AG04450 (cell line): ENCODE data around the gene GAL. TPM values are rescaled to one million over a fixed set of nuclear protein-coding genes. Genes with fewer than 3 reads are reported as not detected.

Source experiments
- CTCF ChIA-PET: fragments of 300-600, 350-600 bp; formaldehyde crosslinking; extraction: SDS; loops from one replicate; lab custom pipeline; 2022; ENCODE audit warnings: antibody characterized with exemption, inconsistent platforms; lab: Charles Lee
- POLR2A ChIA-PET: fragments of 350-600 bp; formaldehyde crosslinking; extraction: SDS; loops from one replicate; lab custom pipeline; 2021; ENCODE audit warnings: antibody characterized with exemption, inconsistent platforms; lab: Yijun Ruan, JAX
- DNase-seq: peaks from one replicate; pipeline ENCODE4 v3.0.0-alpha.2; 2011; ENCODE audit warnings: low read depth, low spot score
- H3K27ac ChIP-seq: one replicate; pipeline ENCODE4 v1.5.1; 2012; ENCODE audit warnings: low read depth, low read length, control low read depth
- H3K27me3 ChIP-seq: one replicate; pipeline ENCODE4 v1.6.0; 2012; ENCODE audit warnings: low read length; ENCODE audit not compliant: control insufficient read depth, insufficient read depth
- H3K4me3 ChIP-seq: 2 replicates; pipeline ENCODE4 v1.5.1; 2011; ENCODE audit warnings: mild to moderate bottlenecking, low read depth, low read length, control low read depth
- H3K9me3 ChIP-seq: 2 replicates; pipeline ENCODE4 v1.5.1; 2012; ENCODE audit warnings: low read length; ENCODE audit not compliant: control insufficient read depth, insufficient read depth
- CTCF ChIP-seq: IDR thresholded peaks from 2 replicates; pipeline ENCODE4 v1.5.1; 2011; ENCODE audit warnings: low read depth, low read length, control low read depth, inconsistent platforms
- polyA plus RNA-seq: library from polyadenylated mRNA; depleted of rRNA; stranded (reverse); fragments of >200 nt; gene quantifications from 2 replicates; pipeline ENCODE4 v1.2.3, GENCODE V29; 2011

The GAL gene
- polyA plus RNA-seq, 1 experiment, result 1.9 TPM

DNA sequence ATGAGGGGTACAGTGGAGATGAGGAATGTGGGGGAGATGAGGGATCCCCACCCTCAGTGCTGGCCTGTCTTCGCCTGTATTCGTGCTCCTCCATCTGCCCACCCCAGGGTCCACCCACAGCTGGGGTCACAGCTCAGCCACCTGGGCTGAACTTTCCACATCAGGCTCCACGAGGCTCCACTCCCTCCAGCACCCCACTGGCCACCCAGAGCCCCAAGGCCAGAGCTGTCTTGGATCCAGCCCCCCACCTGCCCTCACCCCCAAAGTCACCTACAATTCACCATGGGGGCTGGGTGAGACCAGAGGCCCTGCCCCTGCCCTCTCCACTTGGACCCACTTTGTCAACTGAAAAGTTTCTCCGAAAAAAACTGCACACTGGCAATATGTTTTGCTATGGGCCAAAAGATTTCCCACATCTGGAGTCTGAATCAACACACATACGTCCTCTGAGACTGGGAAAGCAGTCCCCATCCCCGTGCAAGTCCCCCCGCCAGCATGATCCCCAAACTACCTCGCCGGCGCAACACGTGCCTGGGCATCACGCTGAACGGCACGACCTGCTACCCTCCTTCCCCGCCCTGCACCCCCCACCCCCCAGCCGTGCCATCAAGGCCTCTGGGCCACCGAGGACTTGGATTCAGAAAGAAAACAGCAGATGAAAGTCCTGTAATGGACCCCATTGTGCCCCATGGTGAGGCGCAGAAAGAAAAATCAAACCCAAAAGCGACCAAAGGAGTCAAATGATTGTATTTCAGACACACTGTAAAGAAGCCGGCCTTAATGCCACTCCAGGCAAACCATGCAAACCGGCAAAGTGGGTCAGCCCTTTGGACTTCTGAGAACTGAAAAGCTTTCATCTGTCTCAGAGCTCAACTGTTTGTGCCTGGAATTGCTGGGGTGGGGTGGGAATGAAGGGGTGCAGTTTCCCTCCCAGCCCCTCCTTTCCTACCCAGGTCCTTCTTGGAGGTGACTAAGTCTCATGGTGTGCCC, 16.5 kb upstream of the GAL start:
- peaks cover 30% of the 10 kb centered on the region for H3K27me3 ChIP-seq
- no peak overlapping the region for H3K4me3 ChIP-seq
- ChIA-PET POLR2A (no interaction called here), CTCF (interaction anchor here (0.6 kb wide), 1 partner anchor 1663 kb away, joined by 3 read pairs; no protein-coding TSS in a partner anchor)
- no peak for TF ChIP-seq CTCF
- no peak for DNase-seq
- no peak overlapping the region for H3K27ac ChIP-seq
- peaks cover 16% of the 10 kb centered on the region for H3K9me3 ChIP-seq

GRCh38 chr11:68669301-68670090, 14.8 kb upstream of the GAL start:
- no peak for TF ChIP-seq CTCF
- peaks cover 24% of the 10 kb centered on the region for H3K27me3 ChIP-seq
- ChIA-PET POLR2A (no interaction called here), CTCF (interaction anchor here (0.6 kb wide), 1 partner anchor 18 kb away, joined by 3 read pairs; no protein-coding TSS in a partner anchor)
- H3K27ac ChIP-seq, result no peak overlapping the region
- peaks cover 18% of the 10 kb centered on the region for H3K9me3 ChIP-seq
- no peak overlapping the region for H3K4me3 ChIP-seq
- no peak for DNase-seq

DNA sequence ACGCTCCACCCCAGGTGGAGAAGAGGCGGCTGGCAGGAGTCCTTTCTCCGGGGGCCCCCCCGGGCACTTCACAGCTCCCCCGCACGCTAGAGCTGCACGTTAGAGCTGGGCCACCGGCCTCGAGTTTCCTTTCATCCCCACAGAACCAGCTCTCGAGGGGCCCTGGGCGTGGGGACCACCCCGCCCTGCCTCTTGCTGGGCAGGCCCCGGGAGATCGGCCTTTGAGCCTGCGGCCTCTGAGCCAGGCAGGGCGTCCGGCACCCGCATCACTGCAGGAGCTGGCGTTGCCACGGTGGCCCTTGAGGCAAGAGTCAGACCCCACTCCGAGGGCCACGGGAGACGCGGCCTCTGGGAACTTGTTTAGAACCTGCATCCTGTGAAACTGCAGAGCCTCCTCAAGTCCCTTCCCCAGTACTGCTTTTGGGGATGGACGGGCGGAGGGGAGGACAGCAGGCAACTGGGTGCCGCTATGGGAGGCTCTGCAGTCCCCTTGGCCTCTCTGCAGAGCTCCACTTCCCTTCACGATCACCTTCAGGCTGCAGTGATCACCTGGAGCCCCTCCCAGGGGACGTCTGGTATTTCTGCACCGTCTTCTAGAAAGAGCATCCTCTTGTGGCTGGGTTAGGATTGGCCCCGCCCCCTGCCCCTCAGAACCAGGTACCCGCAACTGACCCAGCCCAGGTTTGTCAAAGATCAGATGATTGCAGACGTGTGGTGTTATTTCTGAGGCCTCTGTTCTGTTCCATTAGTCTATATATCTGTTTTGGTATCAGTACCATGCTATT, 13.9 kb upstream of the GAL start:
- no peak for DNase-seq
- peaks cover 23% of the 10 kb centered on the region for H3K27me3 ChIP-seq
- peaks cover 18% of the 10 kb centered on the region for H3K9me3 ChIP-seq
- POLR2A ChIA-PET, result interaction anchor here (0.5 kb wide), 1 partner anchor 96 kb away, joined by 3 read pairs; no protein-coding TSS in a partner anchor
- no peak overlapping the region for H3K27ac ChIP-seq
- no peak for TF ChIP-seq CTCF
- CTCF ChIA-PET, result no interaction called here
- H3K4me3 ChIP-seq, result no peak overlapping the region

GRCh38 chr11:68673306-68673945, 10.9 kb upstream of the GAL start:
- Histone ChIP-seq H3K9me3 (peaks cover 18% of the 10 kb centered on the region), H3K27ac (no peak overlapping the region), H3K4me3 (no peak overlapping the region), H3K27me3 (peaks cover 11% of the 10 kb centered on the region)
- TF ChIP-seq CTCF, result no peak
- ChIA-PET CTCF (no interaction called here), POLR2A (no interaction called here)
- DNase-seq, result no peak
